T-helper 1 cell treated with Interleukin-12 subunit alpha and Interleukin-12 subunit beta and Interleukin-4 antibody, amounts not matched to agents 30 ng/mL and 1 ng/mL, for 36 hours (primary cell): ENCODE results near the gene PSD4. TPM values are rescaled to one million over a fixed set of nuclear protein-coding genes. Genes with fewer than 3 reads are reported as not detected.

ENCODE experiments used
- intact Hi-C: fragments of 100-400 bp; cut with micrococcal nuclease; formaldehyde crosslinking; loops from one replicate; pipeline ENCODE4 v1.15.1; 2024
- total RNA-seq: library from RNA; stranded (reverse); gene quantifications from 2 replicates; pipeline ENCODE4 v1.2.3, GENCODE V29; 2022

The PSD4 gene
- total RNA-seq: 334 and 338 TPM in 2 replicates

DNA sequence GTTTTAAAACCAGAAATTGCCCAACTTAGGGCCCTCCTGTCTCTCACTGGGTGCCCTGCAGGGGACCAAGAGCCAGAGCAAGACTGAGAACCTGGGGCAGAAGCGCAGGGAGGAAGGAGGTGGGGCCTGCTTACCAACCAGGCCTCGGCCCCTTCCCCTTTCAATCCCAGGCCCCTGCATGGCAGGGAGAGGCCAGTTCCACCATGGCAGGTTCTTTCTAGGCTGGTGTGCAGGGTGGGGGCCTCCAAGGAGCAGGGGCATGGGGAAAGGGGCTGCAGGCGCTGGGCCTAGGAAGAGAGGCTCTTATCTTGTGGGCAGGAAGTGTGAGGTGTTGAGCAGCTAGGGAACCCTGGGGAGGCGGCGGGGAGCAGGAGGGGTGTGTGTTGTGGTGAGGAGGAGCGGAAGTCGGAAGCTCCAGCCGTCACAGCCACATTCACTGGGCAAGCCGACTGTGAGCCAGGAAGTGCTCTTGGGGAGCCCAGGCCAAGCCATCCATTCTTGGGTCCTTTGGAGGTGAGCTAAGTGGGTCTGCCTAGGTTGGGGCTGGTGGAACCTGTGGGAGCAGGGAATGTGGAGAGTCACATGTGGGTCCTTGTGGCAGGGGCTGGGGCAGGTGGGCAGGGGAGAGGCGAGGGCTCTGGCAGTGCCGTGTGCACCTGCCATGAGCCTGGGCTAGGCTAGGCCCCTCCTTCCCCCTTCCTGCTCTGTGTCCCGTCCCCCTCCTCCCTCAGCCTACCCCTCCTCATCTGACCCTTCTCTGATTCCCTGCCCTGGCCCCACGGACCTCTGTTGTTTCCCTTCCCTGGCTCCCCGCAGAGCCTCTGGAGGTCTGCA is at the start of gene PSD4:
TSS of gene PSD4 (plus strand) at position 430 of the 834 bp plus-strand sequence. CDS start 8,486 bp downstream, outside the sequence.
- intact Hi-C loops: loop anchor here (1.0 to 10.0 kb wide), 11 partner anchors 16 to 1119 kb away; partner anchors contain the start of genes TMEM87B and TTL

DNA sequence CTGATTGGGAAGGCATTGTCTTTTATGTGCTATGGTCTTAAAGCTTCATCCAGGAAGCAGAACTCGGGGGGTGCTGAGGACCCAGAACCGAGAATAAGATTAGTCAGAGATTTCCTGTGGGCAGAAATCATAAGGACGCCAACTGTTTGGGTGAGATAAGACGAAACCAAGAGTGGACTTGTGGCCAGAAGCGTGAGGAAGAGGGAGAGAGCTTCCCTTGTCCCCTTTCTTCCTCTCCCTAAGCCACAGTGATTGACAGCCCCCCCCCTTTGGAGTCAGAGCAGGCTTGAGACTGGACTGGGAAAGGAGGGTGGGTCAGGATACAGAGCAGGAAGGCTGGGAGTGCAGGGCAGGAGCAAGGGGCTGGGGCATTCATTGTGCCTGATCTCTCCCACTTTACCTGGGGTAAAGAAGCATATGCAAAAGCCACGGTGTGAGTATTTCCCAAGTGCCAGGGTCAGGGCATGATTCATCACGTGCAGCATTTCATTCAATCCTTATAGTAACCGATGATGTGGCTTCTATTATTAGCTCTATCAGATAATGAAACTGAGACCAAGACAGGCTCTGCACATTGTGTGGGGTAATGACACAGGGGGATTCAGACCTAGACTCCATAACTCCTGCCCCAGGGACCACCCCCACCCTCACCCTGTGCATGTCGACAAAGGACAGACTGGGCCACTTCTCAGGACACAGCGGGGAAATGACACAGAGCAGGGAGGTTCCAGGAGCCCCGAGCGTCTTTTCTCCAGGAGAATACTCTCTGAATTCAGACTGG is 49.4 kb upstream of the PSD4 start:
- intact Hi-C loops: no loop called here

DNA sequence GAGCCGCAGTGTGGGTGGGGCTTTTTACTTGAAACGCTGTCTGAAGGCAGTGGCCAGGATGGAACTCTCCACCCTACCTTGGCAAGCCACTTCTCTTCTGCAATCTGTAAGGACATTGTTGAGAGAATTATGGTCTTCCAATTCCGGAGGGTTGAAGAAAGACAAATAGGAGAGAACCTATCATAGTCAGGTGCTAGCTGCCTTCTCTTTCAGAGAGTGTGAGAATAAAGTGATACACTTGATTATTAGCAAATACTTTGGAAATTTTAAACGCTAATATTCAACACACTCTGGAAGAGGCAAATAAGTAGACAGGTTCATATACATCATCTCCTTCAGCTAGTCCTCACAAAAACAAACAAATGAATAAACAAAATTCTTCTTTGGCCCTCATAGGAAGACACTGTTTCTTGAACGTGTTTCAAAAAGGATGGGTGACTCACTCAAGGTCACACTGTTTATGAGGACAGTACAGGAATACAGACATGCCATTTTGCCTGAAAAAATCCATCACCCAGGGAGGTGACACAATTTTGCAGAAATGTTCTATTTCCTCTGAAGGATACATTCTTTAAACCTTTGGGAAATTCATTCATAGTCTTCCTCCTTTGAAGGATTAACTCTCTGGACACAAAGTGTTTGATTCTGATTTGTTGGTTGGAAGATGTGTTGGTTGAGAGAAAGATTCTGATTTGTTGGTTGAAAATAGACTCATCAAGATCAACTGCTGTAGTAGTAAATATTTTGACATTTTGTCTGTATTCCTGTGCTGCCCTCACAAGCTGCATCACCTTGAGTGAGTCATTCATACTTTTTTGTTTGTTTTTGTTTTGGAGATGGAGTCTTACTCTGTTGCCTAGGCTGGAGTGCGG is 48.6 kb upstream of the PSD4 start:
- intact Hi-C loops: no loop called here

DNA sequence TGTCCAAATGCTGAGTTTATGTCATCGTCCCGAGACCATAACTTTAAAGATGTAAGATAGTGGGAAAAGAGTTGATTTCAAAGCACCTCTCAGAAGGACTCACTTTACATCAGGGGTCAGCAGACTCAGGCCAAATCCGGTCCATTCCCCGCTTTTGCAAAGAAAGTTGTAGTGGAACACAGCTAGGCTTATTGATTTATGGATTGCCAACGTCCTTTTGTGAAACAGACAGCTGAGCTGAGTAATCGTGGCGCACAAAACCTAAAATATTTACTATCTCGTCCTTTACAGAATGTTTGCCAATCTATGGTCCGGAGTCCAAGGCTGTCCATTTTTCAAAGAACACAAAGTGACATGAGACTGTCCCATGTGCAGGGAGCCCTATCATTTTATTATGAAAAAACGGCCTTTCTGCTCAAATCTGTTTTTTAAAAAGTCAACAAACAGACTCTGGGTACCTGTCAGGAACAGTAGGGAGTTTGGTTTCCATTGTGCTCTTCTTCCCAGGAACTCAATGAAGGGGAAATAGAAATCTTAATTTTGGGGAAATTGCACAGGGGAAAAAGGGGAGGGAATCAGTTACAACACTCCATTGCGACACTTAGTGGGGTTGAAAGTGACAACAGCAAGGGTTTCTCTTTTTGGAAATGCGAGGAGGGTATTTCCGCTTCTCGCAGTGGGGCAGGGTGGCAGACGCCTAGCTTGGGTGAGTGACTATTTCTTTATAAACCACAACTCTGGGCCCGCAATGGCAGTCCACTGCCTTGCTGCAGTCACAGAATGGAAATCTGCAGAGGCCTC is 46.7 kb upstream of the PSD4 start, which contains the start of gene IL1RN:
TSS of gene IL1RN (plus strand) at position 754 of the 801 bp plus-strand sequence. CDS start at position 781, 27 bp downstream.
- intact Hi-C loops: no loop called here

DNA sequence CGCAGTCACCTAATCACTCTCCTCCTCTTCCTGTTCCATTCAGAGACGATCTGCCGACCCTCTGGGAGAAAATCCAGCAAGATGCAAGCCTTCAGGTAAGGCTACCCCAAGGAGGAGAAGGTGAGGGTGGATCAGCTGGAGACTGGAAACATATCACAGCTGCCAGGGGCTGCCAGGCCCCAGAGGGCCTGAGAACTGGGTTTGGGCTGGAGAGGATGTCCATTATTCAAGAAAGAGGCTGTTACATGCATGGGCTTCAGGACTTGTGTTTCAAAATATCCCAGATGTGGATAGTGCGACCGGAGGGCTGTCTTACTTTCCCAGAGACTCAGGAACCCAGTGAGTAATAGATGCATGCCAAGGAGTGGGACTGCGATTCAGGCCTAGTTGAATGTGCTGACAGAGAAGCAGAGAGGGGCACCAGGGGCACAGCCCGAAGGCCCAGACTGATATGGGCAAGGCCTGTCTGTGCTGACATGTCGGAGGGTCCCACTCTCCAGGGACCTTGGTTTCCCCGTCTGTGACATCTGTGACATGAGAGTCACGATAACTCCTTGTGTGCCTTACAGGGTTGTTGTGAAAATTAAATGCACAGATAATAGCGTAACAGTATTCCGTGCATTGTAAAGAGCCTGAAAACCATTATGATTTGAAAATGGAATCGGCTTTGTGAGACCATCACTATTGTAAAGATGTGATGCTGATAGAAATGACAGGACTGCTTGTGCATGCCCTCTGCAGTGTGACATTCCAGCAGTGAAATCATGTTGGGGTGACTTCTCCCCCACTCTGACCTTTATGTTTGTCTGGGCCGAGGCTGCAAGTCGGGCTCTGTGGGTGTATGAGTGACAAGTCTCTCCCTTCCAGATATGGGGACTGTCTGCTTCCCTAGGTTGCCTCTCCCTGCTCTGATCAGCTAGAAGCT is 45.9 kb upstream of the PSD4 start:
- intact Hi-C loops: no loop called here

DNA sequence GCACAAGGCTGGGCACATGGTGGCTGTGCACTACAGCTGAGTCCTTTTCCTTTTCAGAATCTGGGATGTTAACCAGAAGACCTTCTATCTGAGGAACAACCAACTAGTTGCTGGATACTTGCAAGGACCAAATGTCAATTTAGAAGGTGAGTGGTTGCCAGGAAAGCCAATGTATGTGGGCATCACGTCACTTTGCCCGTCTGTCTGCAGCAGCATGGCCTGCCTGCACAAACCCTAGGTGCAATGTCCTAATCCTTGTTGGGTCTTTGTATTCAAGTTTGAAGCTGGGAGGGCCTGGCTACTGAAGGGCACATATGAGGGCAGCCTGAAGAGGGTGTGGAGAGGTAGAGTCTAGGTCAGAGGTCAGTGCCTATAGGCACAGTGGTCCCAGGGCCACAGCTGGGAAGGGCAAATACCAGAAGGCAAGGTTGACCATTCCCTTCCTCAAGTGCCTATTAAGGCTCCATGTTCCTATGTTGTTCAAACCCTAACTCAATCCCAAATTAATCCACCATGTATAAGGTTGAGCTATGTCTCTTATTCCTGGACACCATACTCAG is 44.2 kb upstream of the PSD4 start:
- intact Hi-C loops: no loop called here

DNA sequence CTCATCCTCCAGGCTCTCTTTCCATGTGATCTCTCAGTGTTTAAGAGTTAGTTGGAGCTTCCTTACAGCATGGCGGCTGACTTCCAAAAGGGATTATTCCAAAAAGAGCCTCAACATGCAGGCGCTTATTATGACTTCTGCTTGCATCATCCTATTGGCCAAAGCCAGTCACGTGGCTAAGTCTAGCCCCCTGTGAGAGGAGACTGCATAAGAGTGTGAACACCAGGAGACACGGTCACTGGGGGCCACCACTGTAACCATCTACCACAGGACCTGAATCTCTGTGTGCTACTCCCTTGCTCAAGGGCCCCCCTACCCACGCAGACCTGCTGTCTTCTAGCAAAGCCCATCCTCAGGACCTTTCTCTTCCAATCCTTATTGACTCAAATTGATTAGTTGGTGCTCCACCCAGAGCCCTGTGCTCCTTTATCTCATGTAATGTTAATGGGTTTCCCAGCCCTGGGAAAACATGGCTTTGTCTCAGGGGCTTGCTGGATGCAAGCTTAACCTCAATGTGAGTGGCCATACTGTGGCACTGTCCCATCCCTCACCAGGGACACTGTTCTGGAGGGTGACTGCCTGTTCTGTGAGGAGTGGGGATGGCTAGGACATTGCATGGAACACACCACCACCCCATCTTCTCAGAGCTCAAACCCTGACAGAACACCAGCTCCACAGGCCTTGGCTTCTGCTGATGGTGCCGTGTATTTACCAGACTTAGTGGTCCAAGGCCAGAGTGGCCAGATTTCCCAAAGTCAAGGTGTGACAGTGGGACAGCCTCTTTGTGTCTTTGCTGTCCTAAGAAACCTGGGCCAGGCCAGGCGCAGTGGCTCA is 42.2 kb upstream of the PSD4 start:
- intact Hi-C loops: no loop called here

DNA sequence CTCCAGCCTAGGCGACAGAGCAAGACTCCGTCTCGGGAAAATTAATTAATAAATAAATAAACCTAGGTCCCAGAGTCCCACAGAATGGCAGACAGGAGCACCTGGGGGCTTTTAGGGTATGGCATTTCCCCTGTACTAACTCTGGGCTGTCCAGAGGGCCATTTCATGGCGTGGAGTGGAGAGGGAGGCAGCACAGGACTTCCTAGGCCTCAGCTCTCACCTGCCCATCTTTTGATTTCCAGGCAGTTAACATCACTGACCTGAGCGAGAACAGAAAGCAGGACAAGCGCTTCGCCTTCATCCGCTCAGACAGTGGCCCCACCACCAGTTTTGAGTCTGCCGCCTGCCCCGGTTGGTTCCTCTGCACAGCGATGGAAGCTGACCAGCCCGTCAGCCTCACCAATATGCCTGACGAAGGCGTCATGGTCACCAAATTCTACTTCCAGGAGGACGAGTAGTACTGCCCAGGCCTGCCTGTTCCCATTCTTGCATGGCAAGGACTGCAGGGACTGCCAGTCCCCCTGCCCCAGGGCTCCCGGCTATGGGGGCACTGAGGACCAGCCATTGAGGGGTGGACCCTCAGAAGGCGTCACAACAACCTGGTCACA is 41.3 kb upstream of the PSD4 start:
- intact Hi-C loops: no loop called here

DNA sequence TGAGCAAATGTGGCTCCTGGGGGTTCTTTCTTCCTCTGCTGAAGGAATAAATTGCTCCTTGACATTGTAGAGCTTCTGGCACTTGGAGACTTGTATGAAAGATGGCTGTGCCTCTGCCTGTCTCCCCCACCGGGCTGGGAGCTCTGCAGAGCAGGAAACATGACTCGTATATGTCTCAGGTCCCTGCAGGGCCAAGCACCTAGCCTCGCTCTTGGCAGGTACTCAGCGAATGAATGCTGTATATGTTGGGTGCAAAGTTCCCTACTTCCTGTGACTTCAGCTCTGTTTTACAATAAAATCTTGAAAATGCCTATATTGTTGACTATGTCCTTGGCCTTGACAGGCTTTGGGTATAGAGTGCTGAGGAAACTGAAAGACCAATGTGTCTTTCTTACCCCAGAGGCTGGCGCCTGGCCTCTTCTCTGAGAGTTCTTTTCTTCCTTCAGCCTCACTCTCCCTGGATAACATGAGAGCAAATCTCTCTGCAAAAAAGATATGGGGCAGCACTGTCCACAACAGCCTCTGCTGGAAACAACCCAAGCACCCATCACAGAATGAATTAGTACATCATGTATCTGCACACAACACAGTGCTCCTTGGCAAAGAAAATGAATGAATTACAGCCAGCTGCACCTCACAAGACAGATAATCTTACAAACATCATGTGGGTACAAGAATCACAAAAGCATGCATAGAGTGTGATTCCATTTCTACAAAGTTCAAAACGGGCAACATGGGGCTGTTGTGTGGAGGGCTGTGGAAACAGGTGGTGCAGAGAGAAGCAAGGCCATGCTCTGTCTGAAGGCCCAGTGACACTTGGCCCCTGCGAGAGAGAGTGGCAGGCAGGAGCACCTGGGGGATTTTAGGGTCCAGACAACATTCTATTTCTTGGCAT is 39.8 kb upstream of the PSD4 start:
- intact Hi-C loops: no loop called here

DNA sequence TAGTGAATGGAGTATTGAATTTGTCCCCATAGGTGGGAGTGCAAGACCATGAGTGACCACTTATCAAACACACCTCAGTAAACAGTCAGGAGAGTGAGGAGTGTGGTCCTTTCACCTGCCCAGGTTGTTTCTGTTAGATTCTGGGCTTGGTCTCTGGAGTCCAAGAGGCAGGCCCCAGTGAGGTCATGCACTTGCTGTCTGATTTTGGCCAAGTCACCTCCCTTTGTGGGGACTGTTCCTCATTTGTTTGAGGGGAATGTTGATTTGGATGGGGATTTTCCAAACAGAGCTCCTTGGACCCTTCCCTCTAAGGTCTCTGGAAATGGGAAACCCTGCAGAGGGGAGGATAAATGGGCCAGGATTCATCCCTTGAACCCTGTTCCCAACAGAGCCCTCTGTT is 39.1 kb upstream of the PSD4 start:
- intact Hi-C loops: loop anchor here (5.0 kb wide), 1 partner anchor 258 kb away; no protein-coding TSS in a partner anchor

DNA sequence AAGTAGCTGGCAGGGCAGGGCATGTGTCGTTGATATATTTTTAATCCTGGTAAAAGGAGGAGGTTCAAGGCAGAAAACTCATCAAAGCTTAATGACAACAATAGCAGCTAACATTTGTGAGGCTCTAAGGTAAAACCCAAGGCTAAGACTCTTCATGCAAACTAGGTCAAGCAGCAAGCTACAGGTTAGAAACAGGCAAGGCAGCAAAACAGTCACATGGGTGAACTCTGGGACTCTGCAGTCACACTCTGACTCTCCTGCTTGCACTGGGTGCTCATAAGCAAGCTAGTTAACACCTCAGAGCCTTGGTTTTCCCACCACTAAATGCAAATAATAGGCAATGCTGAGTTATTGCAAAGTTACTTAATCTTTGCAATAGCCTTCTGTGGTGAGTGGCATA is 38.5 kb upstream of the PSD4 start:
- intact Hi-C loops: loop anchor here (5.0 kb wide), 1 partner anchor 257 kb away; no protein-coding TSS in a partner anchor

DNA sequence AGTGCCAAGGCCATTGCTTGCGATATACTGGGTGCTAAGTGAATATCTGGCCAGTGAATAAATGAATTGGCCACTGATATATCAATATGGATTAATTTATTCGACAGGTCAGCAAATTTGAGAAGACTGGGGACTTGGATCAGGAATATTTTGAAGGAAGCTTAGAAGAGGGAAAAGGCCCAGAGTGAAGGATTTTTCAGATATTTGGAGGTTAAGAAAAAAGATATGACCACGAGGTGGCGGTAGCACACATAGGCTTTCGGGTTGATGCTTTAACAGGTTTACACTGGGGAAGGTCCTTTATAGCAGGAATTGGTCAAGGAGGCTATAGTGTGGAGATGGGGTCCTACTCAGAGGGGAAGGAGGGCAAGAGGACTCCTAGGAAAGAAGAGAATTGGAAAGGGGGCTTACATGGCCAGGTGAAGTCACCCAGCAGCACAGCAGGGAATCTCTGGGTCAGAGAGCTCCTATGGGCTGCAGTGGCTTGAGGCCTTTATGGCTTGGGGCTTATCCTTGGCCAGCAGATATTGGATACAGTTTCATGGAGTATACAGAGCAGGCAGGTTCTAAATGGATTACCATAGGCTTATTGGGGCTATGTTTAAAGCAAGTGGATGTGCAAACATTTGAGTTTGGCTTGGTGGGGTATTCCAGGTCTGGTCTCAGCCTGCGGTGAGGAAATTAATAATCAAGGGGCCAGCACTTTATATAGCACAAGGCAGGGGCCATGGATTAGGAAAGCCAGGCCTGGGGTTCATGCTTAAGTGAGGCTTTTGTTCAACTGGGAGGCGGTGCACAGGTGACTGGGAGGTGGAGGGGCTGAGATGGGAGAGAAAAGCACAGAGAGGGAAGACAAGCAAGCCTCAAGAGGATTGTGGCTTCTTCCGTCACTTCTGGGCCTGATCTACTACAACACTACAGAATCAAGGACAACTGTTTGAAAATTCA is 36.7 kb upstream of the PSD4 start:
- intact Hi-C loops: loop anchor here (1.0 to 5.0 kb wide), 2 partner anchors 67 to 255 kb away; no protein-coding TSS in a partner anchor

DNA sequence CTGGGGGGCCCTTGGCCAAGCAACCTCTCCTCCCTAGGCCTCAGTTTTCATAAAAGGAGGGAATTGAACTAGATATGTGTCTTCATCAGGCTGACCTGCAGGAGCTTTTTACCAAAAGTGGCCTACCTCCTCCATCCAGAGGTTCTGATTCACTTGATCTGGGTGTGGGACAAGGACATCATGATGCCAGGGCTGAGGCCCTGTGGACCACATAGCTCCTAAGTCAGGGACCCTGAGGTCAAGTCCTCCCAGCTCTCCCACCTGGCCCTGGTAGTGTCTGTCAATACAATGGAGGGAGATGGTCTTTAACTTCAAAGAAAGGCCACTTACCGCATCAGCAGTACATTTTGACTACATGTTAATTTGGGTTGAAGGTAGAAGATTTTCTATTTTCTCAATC is 35.9 kb upstream of the PSD4 start:
- intact Hi-C loops: loop anchor here (1.0 to 5.0 kb wide), 11 partner anchors 18 to 254 kb away; no protein-coding TSS in a partner anchor

DNA sequence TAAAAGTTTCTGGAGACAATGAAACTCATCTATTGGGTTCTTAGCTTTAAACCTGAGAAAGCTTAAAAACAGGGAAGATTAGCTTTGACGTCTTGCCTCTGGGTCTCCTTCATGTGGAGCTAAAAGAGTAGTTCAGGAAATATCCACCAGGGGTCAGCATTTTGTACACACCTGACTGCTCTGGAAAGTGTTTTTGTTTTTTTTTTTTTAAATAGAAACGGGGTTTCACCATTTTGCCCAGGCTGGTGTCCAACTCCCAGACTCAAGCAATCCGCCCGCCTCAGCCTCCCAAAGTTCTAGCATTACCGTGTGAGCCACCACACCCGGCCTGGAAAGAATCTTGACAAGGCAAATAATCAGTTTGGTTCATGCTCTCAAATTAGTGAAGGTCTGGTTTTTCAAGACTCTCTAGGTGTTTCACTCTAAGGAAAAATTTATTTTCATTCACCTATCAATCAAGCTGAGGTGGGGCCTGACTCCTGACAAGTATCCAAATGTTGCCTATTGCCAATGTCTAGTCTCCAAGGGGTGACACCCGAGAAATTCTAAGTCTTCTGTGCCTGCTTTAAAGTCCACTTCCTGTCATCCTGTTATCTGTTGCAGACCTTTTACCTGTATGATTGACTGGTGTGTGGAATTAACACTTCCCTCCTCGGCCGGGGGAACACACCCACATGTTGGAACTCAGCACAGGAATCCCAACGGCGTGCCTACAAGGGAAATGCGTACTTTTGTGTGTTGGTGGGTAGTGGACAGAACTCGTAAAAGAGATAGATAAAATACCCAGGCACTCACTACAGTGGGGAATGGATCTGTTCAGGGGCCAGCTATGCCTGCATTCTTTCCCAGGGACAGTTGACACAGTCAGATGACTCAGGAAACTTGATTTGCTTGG is 35.1 kb upstream of the PSD4 start:
- intact Hi-C loops: loop anchor here (1.0 to 5.0 kb wide), 10 partner anchors 18 to 254 kb away; no protein-coding TSS in a partner anchor
